Measurements from ENCODE around the gene KCNT1.

KCNT1 gene

DNA sequence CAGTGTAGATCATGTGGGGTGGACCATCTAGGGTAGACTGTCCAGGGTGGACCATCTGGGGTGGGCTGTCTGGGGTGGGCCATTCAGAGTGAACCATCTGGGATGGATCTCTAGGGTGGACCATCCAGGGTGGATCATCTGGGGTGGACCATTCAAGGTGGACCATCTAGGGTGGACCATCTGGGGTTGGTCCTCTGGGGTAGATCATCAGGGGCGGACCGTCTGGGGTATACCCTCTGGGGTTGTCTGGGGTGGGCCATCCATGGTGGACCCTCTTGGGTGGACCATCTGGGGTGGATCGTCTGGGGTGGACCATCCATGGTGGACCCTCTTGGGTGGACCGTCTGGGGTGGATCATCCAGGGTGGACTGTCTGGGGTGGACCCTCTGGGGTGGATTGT is 64.3 kb downstream of the KCNT1 start:
- no peak for DNase-seq (ENCODE audit: low read depth)

DNA sequence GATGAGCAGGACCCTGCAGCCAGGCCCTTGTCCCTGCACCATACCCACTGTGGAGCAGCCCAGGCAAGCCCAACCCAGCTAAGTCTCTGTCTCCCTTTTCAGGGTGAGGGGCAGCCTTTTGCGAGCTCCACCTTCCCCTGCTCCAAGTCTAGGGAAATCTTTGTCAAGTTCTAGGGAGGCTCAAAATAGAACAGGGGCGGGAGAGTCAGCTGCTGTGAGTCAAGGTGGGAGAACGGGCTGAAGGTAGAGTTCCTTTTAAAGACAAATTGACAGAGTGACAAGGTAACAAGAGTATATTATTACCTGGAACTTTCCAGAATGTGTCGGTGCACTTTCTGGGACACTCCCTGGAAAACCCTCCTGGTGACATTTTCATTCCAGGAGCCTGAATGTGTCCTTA is 64.7 kb downstream of the KCNT1 start:
- DNase-seq (ENCODE audit: low read depth), result no peak

DNA sequence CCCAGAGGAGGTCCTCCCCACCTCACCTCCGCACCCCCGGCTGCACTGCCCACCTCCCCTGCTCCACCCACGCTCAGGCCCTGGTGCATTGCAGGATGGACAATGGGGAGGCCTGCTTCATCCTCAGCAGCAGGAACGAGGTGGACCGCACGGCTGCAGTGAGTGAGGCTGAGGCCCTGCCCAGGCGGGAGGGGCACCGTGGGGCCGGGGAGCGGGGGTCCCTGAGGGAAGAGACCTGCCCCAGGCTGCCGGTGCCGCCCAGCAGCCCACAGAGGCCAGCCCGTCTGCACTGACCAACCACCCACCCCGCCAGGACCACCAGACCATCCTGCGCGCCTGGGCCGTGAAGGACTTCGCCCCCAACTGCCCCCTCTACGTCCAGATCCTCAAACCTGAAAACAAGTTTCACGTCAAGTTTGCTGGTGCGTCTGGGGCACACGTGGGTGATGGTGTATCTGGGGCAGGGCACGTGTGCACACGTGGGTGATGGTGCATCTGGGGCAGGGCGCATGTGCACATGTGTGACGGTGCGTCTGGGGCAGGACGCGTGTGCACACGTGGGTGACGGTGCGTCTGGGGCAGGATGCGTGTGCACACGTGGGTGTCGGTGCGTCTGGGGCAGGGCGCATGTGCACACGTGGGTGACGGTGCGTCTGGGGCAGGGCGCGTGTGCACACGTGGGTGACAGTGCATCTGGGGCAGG is 66.7 kb downstream of the KCNT1 start:
- DNase-seq (ENCODE audit: low read depth), result no peak

DNA sequence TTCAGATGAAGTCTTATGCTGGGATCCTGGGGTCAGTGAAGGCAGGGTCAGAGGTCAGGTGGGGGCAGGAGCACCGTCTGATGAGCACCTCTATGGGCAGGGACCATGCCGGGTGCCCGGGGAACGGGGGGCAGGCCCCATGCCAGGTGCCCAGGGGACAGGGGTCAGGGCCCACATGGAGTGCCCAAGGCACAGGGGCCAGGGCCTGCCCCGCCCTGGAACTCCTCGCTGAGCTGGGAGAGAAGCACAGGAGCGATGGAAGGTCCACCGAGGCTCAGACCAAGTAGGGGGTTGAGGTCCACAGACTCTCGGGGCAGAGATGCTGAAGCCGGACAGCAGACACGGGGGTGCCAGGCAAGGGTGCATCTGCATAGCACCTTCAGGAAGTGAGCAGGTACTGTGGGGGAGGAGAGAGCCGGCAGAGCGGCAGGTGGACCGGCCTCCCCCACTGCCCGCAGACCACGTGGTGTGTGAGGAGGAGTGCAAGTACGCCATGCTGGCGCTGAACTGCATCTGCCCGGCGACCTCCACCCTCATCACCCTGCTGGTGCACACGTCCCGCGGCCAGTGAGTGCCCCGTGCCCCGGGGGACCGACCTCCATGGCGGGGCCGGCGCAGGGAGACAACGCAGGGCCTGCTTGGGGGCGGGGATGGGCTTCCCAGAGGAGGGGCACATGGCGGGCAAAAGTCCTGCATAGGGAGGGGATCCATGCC is 67.7 kb downstream of the KCNT1 start:
- no peak for DNase-seq (ENCODE audit: low read depth)

DNA sequence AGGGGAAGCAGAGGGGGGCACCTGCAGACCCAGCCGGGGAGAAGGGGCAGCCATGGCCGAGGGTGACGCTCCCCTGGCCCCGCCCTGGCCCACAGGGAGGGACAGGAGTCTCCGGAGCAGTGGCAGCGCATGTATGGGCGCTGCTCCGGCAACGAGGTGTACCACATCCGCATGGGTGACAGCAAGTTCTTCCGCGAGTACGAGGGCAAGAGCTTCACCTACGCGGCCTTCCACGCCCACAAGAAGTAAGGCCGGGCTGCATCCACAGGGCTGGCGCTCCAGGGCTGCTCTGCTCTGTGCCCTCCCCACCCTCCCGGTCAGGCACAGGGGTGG is 68.2 kb downstream of the KCNT1 start:
- no peak for DNase-seq (ENCODE audit: low read depth)

DNA sequence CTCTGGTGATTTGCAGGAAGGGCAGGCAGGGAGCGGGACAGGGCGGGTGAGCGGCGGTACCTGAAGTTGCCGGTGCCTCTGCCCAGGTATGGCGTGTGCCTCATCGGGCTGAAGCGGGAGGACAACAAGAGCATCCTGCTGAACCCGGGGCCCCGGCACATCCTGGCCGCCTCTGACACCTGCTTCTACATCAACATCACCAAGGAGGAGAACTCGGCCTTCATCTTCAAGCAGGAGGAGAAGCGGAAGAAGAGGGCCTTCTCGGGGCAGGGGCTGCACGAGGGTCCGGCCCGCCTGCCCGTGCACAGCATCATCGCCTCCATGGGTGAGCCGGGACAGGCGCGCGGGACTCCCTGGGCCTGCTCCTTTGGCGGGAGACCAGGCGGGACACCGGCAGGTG is 68.8 kb downstream of the KCNT1 start:
- no peak for DNase-seq (ENCODE audit: low read depth)

DNA sequence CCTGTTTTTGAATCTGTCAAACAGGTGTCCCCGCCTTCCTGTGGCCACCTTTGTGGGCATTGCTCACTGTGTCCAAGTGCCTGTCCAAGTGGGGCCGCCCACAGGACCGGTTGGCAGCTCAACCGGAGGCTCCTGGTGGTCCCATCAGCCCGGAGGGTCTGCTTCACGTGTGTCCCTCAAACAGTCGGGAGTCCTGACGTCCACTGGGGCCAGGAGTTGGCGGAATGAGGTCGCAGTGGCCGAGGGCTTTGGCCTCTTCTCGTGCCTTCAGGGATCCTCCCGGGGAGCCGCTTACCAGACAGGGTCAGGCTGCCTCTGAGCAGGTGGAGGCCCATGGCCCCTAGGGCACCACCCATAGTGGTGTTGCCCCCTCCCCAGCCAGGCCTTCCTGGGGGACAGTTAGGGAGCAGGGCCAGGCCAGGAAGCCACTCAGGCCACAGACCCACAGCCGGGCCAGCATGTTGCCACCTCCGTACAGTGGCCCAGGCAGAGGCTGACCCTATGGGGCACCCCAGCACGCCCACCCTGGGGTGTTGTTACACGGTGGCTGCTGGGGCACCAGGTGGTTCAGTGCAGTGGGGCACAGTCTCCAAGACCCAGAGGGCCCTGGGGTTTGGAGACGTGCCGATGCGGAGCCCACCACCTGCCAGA is 69.5 kb downstream of the KCNT1 start:
- DNase-seq (ENCODE audit: low read depth), result no peak

DNA sequence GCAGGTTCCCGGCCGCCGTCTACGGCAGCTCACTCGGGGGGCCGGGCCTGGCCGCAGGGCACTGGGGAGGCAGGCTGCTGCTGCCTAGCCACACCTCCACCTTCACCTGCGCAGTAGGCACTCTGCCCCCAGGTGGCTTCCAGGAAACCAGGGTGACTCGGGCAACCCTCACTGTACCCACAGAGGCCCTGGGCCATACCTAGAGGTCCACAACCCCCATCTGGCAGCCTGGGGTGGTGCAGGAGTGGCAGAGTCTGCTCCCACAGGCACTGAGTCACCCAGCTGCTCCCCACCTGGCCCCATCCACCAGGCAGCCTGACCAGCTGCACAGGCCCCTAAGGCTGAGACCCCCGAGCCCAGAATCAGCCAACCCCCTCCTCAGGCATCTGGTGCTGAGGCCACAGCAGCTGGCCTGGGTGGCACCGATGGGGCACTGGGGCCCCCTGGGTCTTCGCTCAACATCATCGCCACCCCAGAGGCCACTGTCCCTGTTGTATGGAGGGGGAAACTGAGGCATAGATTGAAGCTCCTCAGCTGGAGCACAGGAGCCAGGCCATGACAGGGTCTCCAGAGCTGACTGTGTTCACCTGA is 70.2 kb downstream of the KCNT1 start:
- DNase-seq (ENCODE audit: low read depth), result no peak

DNA sequence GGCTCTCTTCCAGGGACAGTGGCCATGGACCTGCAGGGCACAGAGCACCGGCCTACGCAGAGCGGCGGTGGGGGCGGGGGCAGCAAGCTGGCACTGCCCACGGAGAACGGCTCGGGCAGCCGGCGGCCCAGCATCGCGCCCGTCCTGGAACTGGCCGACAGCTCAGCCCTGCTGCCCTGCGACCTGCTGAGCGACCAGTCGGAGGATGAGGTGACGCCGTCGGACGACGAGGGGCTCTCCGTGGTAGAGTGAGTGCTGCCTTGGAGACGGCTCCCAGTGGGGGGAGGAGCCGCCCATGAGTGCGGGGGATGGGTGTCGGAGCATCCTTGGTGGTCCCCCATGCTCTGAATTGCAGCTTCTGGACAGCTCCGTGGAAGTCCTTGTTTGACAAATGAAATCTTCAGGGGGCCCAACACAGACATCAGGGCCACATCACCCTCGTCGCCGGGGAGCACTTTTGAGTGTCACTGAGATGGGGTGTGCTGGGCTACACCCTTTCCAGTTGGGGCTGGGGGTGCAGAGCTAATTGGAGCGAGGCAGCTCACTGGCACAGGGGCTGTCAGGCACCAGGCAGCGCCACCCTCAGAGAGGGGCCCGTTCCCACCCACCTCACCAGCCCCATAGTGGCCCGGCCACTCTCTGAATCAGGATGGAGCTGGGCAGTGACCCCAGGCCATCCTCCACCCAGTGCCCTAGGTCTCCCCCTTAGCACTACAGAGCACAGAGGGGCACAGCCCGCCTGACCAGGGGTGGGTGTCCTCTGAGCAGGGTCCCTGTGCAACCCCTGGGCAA is 70.9 kb downstream of the KCNT1 start:
- no peak for DNase-seq (ENCODE audit: low read depth)

DNA sequence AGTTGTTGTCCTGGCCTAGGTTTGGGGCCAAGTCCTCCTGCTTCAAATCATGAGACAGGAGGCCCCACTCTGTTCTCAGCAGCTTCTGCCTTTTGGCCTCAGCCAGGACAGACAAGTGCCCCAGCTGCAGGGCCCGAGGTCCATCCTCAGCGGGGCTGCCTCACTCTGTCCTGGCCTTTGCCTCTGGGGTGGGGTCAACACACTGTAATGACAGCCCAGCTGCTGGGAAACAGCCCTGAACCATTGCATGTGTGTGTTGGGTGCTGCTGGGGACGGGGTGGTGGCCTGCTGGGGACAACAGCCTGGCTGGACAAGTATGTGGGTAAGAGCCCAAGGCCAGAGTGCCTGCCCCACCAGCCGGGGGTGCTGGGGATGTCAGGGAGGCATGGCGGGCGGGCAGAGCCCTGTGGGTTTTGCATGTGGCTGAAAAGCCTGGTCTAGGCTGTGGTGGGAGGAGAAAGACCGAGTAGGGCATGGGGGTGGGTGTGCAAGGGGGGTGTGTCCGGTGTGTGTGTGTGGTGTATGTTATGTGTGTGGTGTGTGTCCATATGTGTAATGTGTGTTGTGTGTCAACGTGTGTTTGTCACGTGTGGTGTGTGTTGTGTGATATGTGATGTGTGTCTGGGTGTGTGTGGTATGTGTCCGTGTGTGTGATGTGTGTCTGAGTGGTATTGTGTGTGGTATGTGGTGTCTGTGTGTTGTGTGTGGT is 71.7 kb downstream of the KCNT1 start:
- no peak for DNase-seq (ENCODE audit: low read depth)

DNA sequence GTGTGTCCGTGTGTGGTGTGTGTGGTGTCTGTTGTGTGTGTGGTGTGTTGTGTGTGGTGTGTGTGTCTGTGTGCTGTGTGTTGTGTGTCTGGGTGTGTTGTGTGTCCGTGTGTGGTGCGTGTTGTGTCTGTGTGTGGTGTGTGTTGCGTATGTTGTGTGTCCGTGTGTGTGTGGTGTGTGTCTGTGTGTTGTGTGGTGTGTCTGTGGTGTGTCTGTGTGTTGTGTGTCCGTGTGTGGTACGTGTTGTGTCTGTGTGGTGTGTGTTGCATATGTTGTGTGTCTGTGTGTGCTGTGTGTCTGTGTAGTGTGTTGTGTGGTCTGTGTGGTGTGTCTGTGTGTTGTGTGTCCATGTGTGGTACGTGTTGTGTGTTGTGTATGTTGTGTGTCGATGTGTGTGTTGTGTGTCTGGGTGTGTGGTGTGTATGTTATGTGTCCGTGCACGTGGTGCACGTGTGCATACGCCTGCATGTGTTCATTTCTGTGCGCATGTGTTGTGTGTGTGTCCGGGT is 72.3 kb downstream of the KCNT1 start:
- no peak for DNase-seq (ENCODE audit: low read depth)

DNA sequence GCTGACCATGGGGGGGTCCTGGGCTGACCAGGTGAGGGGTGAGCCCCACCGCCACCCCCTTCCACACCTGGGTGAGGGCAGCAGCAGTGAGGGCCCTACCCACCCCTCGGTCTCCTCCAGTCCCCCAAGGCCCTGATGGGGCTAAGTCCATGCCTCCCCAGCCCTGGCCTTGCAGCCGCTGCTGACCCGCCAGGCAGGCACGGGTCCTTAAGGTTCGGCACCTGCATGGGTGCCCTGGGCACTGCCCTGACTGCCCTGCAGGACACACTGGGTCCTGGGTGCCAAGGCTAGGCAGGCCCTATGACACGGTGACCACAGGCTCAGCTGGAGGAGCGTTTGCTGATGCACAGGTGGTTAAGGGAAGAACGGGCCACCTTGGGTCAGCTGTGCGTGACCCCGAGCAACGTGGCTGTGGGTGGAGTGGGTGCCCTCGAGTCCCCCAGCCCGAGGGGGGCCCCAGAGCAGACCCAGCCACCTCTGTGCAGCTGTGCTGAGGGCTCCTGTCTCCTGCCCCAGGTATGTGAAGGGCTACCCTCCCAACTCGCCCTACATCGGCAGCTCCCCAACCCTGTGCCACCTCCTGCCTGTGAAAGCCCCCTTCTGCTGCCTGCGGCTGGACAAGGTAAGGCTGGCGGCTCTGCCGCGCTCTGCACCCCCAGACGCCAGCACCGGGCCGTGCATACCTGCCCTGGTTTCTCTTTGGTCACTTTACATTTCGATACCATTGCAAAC is 73.0 kb downstream of the KCNT1 start:
- DNase-seq (ENCODE audit: low read depth), result no peak

DNA sequence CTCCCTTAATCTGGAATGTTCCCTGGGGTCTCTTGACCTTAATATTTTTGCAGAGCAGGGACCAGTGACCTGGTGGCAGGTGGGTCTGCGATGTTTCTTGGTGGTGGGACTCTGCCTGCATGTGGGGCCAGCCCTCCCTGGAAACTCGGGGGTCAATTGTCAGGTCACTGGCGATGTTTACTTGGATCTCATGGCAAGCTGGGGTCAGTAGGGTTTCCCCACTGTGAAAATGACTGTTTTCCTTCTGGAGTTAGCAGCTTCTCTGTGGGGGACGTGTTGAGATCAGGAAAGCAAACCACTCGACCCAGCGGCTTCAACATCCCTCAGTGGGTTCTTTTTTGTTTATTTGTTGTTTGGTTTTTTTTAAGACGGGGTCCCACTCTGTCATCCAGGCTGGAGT is 73.9 kb downstream of the KCNT1 start:
- no peak for DNase-seq (ENCODE audit: low read depth)

DNA sequence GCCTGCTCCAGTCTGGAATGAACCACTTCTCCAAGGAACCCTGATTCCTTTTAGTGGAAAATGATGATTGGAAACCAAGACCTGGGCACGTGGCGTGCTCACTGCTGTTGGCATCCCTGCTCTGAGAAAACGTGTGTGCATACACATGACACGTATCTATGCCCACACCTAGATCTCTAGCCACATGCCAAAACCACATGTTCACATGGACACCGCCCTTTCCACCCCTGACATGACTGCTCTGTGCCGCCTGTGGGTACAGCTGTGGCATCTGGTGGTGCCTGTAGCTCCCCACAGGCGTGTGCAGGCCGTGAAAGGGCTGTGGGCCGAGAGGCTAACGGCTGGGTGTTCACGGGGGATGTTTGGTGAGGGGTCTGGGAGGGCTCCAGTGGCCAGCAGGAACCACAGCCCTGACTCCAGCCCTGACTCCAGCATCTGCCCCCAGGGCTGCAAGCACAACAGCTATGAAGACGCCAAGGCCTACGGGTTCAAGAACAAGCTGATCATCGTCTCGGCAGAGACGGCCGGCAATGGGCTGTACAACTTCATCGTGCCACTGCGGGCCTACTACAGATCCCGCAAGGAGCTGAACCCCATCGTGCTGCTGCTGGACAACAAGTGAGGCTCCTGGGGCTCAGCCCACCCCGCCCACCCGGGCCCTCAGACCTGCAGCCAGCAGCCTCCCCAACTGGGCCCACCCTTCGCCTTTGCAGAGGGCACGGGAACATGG is 75.1 kb downstream of the KCNT1 start:
- DNase-seq (ENCODE audit: low read depth), result no peak

DNA sequence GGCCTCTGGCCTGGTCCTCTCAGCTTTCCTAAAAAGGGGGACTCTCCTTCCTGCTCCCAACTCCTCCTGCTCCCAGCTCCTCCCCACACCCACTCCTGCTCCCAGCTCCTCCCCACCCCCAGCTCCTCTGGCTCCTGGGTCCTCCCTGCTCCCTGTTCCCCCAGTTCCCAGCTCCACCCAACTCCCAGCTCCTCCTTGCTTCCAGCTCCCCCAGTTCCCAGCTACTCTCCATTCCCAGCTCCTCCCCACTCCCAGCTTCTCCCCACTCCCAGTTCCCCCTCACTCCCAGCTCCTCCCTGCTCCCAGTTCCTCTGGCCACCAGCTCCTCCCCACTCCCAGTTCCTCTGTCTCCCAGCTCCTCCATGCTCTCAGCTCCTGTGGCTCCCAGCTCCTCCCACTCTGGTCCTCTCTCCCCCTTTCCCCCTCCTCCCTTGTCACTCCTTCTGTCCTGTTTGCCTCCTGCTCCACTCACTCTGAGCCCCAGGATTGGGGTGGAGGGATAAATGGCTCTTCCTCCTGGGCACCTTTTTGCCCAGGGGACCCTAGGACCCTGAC is 75.7 kb downstream of the KCNT1 start:
- no peak for DNase-seq (ENCODE audit: low read depth)

DNA sequence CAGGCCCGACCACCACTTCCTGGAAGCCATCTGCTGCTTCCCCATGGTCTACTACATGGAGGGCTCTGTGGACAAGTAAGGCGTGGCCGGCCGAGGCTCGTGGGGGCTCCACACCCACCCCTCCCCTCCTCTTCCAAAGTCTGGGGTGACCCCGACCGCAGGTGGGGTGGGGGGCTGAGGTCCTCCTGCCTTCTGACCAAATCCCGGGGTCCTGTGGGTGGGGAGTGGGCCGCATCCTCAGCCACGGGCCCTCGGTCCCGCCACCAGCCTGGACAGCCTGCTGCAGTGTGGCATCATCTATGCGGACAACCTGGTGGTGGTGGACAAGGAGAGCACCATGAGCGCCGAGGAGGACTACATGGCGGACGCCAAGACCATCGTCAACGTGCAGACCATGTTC is 76.4 kb downstream of the KCNT1 start:
- DNase-seq (ENCODE audit: low read depth), result no peak

DNA sequence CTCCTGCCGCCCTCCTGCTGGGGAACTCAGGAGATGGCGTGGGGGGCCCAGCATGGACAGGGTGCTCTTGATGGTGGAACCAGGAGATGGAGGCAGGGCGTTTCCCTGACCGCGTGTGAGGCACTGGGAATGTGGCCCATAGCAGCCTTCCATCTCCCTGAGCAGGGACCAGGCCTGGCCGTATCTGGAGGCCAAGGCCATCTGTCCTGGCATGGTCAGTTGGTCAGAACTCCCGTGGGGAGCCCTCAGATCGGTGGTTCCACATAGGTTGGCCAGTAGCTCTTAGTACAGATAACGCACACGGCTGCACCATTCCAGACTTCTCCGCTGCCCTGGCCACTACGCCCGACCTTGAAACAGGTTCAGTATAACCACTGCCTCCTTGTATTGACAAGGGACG is 77.6 kb downstream of the KCNT1 start:
- DNase-seq (ENCODE audit: low read depth), result no peak

DNA sequence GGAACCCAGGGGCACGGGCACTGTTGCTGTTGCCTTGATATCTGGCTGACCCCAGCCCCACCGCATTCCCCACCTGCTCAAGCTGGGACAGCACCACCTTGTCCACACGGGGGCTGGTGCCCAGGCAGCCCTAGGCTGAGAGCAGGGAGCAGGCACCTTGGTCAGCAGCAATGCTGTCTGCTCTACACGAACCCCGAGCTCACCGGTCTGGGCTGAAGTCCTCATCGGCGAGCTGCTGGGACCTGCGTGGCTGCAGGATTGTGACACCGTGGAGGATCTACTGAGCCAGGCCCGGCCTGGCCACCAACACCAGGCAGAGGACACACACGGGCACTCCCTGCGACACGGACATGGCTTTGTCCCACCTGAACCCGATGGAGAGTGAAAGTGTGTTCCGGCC is 78.1 kb downstream of the KCNT1 start:
- no peak for DNase-seq (ENCODE audit: low read depth)

DNA sequence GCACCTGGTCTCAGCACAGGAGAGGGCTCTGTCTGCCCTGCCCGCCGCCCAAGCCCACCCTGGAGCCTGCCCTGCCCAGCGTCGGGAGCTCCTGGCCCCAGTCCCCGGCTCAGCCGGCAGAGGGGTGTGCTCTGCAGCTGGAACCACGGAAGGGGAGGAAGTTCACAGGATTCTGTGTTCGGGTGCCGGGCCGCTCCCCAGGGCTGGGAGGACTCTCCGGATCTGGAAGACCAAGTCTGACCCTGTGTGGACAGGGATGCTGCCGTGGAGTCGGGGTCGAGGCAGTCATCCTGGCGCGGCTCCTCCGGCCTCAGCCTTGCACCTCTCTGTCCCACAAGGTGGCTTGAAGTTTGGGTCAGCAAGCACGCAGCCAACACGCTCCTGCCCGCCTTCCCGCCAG is 78.6 kb downstream of the KCNT1 start:
- no peak for DNase-seq (ENCODE audit: low read depth)

DNA sequence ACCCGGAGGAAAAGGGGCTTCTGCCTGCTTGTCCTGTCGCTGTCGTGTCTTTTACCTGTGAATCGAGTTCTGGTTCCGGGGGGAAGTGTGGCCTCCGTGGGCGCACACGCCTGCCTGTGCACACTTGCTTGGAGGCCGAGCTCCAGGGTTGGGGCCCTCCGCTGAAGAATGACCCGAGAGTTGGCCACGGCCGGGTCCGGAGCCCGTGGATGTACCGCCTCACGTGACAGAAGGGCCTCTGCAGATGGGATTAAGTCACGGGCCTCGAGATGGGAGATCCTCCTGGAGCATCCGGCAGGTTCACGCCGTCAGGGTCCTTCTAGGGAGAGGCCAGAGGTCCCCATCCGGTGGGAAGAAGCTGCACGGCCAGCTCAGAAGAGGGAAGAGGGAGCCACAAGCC is 81.0 kb downstream of the KCNT1 start:
- DNase-seq (ENCODE audit: low read depth), result no peak
